Stimulated activated naive CD4-positive, alpha-beta T cell (primary cell): ENCODE results near the gene FOXN3.

Experiments
- DNase-seq, 6 experiments: peaks; one replicate each; lab custom pipeline; 2025; lab: John Stamatoyannopoulos, UW

The FOXN3 gene

DNA sequence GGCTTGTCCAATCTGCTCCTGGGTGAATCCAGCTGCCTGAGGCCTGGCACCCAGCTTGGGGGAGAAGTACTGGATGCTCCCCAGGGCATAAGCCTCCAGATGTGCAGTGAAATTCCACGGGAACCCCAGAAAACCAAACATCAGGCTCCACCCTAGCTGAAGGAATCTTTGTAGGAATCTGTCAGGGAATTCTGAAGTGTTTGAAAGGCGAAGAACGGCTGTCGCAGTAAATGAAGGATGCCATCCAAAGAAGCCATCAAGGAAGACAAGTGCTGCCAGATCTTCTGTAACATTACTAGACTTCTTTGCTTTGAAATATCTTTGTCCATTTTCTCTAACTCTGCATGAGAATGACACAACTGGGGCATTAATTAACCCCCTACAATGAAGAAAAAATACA, 219.4 kb downstream of the FOXN3 start:
- no peak for DNase-seq

DNA sequence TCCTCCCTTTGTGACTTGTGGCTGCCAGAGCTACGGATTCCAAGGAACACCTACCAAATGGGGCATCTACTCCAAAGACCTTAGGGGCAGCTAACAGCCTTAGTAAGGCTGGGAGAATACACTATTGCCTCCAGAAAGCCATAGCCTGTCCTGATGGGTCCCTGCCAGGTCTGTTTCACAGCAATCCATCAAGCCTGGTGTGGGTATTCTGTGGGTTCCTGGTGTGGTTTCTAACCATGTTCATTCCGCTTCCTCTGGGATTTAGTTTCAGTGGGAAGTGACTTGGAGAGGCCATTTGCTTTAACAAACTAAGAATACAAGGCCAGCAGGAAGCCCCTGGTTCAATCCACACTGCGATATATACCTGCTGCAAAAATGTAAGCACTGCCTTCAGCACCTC, 220.5 kb downstream of the FOXN3 start:
- DNase-seq: no peak

GRCh38 chr14:89194376-89194775, 222.7 kb downstream of the FOXN3 start:
- DNase-seq: no peak

- DNase-seq: no peak
Observed at GRCh38 chr14:89190765-89191513, 226.1 kb downstream of the FOXN3 start.

GRCh38 chr14:89188492-89188891, 228.5 kb downstream of the FOXN3 start:
- no peak for DNase-seq

- DNase-seq: no peak
Observed at GRCh38 chr14:89187501-89187900, 229.5 kb downstream of the FOXN3 start.

DNA sequence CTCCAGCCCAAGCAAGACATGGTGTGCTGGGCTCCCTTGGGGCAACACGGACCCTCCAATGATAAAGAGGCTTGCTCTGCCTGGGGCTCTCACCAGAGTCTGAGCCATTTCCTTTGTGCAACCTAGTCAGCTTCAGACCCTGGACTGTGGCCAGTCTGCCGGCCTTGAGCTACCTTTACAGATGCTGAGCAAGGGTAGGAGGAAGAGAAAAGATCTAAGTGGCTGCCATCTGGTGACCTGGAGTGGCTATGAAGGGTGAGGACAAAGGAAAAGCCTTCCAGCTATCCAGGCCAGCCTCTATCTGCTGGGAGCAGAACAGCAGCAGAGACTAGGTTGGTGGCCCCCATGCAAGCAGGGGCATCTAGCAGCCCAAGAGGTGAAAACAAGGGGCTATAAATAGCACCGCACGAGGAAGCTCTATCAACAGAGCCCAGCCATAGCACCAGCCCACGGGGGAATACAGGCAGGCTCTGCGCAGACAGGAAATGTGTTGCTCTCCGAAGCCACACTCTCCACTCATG, 230.1 kb downstream of the FOXN3 start:
- DNase-seq: no peak

- no peak for DNase-seq
Observed at GRCh38 chr14:89185919-89186855, 230.8 kb downstream of the FOXN3 start.

DNA sequence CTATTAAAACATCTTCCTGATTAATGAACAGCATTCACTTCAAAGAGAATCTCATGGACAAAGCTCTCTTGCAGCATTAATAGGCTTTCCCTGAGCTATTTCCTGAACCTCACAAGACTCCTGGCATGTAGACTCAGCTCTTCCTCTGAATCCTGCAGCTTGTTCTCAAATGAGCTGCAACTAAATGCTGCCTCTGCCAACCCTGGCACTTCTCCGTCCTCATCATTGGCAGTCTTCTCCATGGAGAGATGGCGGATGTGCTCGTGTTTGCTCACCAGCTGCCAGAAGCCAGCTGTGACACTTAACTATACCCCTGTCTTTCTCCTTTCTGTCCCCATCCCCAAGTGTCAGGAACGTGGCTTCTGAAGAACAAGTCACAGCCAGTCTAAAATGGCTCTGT, 232.1 kb downstream of the FOXN3 start:
- no peak for DNase-seq

DNA sequence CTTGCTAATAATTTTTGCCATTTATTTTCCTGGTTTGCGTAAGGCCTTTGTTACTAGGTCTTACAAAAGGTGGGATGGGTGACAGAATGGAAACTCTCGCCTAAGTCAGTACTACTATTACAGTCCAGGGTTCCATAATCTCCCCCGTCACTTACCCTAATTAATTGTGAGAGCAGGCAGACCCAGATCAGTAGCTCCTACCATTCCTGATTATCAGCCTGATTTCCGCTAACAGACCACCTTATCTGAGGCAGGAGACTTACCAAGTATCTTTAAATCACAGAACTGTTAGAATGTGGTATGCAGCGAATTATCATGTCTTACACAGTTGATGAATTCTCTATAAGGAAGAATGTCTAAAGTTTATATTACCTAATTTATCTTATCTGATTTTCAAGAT, 234.7 kb downstream of the FOXN3 start:
- DNase-seq: no peak

DNA sequence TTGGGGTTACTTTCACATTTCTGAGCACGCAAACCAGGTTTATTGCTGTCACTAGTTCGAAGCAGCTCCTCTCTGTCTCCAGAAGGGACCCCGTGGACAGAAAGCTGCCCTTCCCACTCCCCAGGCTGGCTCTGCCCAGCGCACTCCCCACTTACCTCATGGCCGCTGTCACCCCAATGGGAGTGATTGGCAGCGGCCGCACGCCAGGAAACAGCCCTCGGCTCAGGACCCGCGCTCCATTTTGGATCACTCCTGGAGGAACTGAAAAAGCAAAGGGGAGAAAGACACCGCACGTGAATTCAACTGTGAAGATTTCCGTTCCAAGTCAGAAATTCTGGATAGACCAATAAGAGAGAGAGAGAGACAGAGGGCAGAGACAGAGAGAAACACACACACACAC, 236.5 kb downstream of the FOXN3 start:
- DNase-seq: no peak

- no peak for DNase-seq
Observed at GRCh38 chr14:89179891-89180404, 237.1 kb downstream of the FOXN3 start.

DNA sequence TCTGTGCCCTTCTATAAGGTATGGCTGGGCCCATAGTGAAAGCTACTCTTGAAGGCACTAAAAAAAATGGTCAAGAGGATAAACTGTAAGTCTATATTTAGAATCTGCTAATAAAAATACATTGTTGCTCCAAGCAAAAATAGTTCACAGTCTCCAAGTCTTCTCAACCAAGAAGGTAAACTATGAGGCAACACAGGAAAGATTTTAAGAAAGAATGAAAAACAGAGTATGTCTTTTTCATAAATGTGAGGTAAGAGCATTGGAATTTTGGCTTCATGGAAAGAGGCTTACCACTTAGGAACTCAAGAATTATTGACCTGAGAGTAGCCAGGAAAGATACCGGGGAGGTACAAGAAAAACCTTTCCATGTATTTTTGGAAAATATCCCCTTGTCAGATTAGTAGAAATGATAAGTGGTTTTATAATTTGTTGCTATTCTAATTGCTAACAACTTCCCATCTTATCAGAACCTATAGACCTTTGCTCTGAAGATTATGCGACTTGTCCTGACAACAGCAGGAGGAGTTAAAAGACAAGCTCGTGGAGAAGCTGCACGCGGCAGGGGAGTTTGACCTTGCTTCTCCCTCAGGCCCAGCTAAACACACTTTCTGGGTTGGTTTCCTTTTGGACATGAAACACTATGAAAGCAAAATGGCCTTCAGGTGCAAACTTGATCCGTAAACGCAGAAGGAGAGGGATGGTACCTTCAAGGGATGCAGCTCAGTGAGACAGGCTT, 238.1 kb downstream of the FOXN3 start:
- no peak for DNase-seq

GRCh38 chr14:89178376-89178775, 238.7 kb downstream of the FOXN3 start:
- no peak for DNase-seq

- DNase-seq: no peak
Observed at GRCh38 chr14:89175881-89176799, 240.9 kb downstream of the FOXN3 start.

GRCh38 chr14:89171628-89172027, 245.4 kb downstream of the FOXN3 start:
- DNase-seq: no peak

DNA sequence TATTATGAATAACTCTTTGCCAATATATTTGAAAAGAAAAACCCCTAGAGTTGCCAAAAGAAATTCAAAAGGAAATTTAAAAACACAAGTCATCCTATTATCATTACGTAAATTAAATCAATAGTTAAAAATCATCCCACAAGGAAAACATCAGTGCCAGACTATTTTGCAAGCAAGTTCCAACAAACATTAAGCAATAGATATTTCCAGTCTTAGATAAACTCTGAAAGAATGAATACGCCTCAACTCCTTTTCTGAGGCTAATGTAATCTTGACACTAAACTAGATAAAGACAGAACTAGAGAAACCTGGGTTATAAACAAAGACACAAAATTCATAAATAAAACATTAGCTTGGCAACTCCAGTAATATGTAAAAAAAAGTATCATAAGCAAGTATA, 245.9 kb downstream of the FOXN3 start:
- no peak for DNase-seq

DNA sequence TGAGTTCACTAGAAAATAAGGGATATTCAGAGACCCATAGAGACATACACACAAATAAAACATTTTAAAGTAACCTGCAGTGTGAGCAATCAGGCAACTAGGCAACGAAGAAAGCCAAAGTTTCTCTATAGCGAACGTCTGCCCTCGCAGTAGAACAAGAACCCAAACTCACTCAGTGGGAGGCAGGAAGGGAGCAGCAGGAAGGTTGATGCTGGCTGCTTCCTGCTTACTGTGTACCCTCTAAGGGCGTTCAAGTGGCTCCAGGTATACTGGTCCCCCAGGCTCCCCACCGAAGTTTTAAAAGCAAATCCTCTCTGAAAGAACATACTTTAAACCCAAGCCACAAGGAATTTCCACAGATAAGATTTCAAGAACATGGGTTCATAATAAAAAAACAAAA, 249.3 kb downstream of the FOXN3 start:
- no peak for DNase-seq

DNA sequence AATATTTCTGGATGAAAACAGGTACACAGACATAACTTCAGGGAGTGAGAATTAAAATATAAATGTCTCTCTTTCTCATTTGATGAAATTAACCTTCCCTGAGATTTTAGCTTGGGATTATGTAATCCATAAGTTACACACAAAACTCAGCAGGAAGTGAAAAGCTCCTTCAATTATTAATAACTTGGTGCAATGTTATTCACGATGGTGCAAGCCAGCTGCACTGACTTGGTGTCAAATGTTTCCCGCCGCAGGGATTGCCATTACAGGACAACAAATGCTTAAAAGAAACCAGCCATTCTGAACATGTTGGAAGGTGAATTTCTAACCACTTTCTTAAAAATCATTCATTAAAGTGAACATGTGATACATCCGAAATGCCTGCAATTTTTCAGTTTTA, 250.4 kb downstream of the FOXN3 start:
- no peak for DNase-seq

DNA sequence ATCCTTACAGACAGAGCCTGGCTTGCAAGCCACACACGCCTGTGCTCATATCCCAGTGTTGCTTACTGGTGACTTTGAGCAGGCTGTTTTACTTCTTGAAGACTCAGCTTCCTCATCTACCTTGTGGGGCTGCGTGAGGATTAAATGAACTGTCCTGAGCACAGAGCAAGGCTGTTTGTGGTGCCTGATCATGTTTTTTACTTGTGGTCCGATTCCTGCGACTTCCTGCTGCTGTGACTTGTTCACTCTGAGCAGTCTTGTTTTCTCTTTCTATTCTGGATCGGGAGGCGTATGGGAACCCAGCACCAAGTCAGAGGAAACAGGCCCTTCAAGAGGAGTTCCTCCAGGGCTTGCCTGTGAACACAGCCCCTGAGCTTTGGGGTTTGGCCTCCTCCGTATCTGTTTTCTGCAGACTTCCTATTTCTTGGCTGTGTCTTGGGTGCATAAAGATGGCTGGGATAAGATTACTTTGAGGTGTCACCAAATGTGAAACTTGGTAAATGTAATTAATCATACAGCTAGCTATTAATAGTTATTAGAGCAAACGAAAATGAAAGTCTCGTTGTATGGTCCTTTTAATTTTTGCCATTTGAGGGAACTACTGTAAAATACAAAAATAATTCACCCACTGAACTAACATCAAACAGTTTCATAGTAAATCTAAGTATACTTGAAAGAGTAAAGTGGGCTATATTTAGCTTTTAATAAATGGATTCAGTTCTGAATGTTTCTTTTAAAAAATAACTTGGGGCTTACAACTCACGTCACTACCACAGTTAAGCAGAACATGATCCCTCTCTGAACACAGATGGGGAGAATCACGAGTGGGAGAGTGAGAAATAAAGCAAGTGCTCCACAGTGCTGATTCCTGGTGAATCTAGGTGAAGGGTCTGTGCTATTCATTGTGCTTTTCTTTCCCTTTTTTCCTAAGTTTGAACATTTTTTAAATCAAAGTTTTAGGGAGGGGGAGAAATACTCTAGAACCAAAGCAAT, 251.5 kb downstream of the FOXN3 start:
- DNase-seq: no peak
